Measurements from ENCODE around the gene MPDU1. TPM values are rescaled to one million over a fixed set of nuclear protein-coding genes. Genes with fewer than 3 reads are reported as not detected.

The MPDU1 gene
- total and polyA plus RNA-seq, 2 of the 4 experiments (the other 2 are of a cell fraction), result 135 to 149 TPM

- CTCF ChIA-PET, result interaction anchor here (1.2 kb wide), 1 partner anchor 11 kb away, joined by 4 read pairs; no protein-coding TSS in a partner anchor
- H3K18ac ChIP-seq (ENCODE audit: low read depth, low read length), result peak overlapping the region; percentile 74
- H3K4ac ChIP-seq (ENCODE audit: low read depth, low read length), result peak overlapping the region; percentile 100
- no TSS peak for BruUV-seq (replicated peaks)
- H3K27me3 ChIP-seq (ENCODE audit: control insufficient read depth, insufficient read depth, low read length), result no peaks in the 10 kb centered on the region
- peak overlapping the region; percentile 83 for H3K56ac ChIP-seq (ENCODE audit: extremely low read depth, insufficient read depth, low read length)
- H2AK5ac ChIP-seq (ENCODE audit: low read depth, low read length), result peak overlapping the region; percentile 96
- peak overlapping the region; percentile 89 for H4K91ac ChIP-seq (ENCODE audit: insufficient read depth, low read depth, low read length)
- H3K9ac ChIP-seq (ENCODE audit: low read depth, low read length), result peak overlapping the region; percentile 93
- DNase-seq (no peak), ATAC-seq (ENCODE audit: low read depth) (no peak)
- peak overlapping the region; percentile 99 for H2AK9ac ChIP-seq (replicated peaks; ENCODE audit: low read depth, low read length, poor library complexity)
- peak overlapping the region; percentile 80 for H2BK120ac ChIP-seq (ENCODE audit: low read depth, low read length)
- peaks cover 46% of the 10 kb centered on the region for H4K20me1 ChIP-seq (ENCODE audit: insufficient read depth, low read length)
- intact Hi-C loops (cut with micrococcal nuclease) (loop anchor here (5.0 kb wide), 1 partner anchor 270 kb away; no protein-coding TSS in a partner anchor), dilution Hi-C loops (cut with HindIII; ENCODE audit: low sequenced_read_pairs, unreplicated experiment) (no loop called here), in situ Hi-C loops (cut with MboI; ENCODE audit: low sequenced_read_pairs) (no loop called here)
- H3K23ac ChIP-seq (ENCODE audit: low read depth, low read length), result peak overlapping the region; percentile 96
- H2BK15ac ChIP-seq (ENCODE audit: low read depth, low read length), result 0 out of 3 replicates have a peak overlapping the region, but pooled peaks have one; percentile 16
- peaks cover 10 to 57% of the 10 kb centered on the region in 2 experiments; a peak in 3 of 4 replicates for H3K79me1 ChIP-seq (ENCODE audit: low read depth in 1 of 2, low read length in 2 of 2)
- H3K14ac ChIP-seq (replicated peaks; ENCODE audit: low read depth, low read length), result peak overlapping the region; percentile 100
- H2AFZ ChIP-seq (replicated peaks; ENCODE audit: low read length, poor library complexity), result peak overlapping the region; percentile 90
- peak overlapping the region; percentile 91 for H4K5ac ChIP-seq (ENCODE audit: low read depth, low read length)
- H3K9me1 ChIP-seq (ENCODE audit: insufficient read depth, low read length), result peaks cover 9% of the 10 kb centered on the region; the same call in 1 of the 2 replicates
- peaks cover 8% of the 10 kb centered on the region for H3K4me1 ChIP-seq (ENCODE audit: control insufficient read depth, insufficient read depth, low read length)
- POLR2A ChIA-PET (ENCODE audit: unreplicated experiment), result no interaction called here
- H3K4me2 ChIP-seq (ENCODE audit: low read depth, low read length), result peak overlapping the region; percentile 94
- TF ChIP-seq BHLHE40 (IDR thresholded peaks at IDR 0.05; ENCODE audit: low read depth, low read length) (peak; percentile 99), CHD1 (IDR thresholded peaks at IDR 0.05; ENCODE audit: low read depth, low read length) (no peak), MAFK (IDR thresholded peaks at IDR 0.05; ENCODE audit: low read depth, low read length) (no peak), RFX5 (IDR thresholded peaks at IDR 0.05; ENCODE audit: low read depth, low read length) (no peak), FOS (IDR thresholded peaks at IDR 0.05; ENCODE audit: low read depth, low read length) (no peak), RAD21 (IDR thresholded peaks at IDR 0.05; ENCODE audit: low read length) (no peak), NFE2L2 (IDR thresholded peaks at IDR 0.05; ENCODE audit: low read depth, low read length) (no peak), MAZ (IDR thresholded peaks at IDR 0.05; ENCODE audit: borderline replicate concordance, low read depth, low read length) (no peak), RCOR1 (IDR thresholded peaks at IDR 0.05; ENCODE audit: insufficient replicate concordance, low read length) (no peak), POLR2A (IDR thresholded peaks at IDR 0.05; ENCODE audit: low read depth, low read length) (no peak), MXI1 (IDR thresholded peaks at IDR 0.05; ENCODE audit: borderline replicate concordance, low read depth, low read length) (peak; percentile 98), CEBPB (IDR thresholded peaks at IDR 0.05; ENCODE audit: low read depth, low read length) (no peak), SMC3 (IDR thresholded peaks at IDR 0.05; ENCODE audit: low read depth, low read length) (no peak), CTCF (conservative IDR thresholded peaks at IDR 0.05; ENCODE audit: low read depth, low read length) (no peak)
- TF ChIP-seq, protein P1, sequence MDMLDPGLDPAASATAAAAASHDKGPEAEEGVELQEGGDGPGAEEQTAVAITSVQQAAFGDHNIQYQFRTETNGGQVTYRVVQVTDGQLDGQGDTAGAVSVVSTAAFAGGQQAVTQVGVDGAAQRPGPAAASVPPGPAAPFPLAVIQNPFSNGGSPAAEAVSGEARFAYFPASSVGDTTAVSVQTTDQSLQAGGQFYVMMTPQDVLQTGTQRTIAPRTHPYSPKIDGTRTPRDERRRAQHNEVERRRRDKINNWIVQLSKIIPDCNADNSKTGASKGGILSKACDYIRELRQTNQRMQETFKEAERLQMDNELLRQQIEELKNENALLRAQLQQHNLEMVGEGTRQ (IDR thresholded peaks at IDR 0.05; ENCODE audit: low read depth, low read length), result peak; percentile 99
- TF ChIP-seq, protein P2, sequence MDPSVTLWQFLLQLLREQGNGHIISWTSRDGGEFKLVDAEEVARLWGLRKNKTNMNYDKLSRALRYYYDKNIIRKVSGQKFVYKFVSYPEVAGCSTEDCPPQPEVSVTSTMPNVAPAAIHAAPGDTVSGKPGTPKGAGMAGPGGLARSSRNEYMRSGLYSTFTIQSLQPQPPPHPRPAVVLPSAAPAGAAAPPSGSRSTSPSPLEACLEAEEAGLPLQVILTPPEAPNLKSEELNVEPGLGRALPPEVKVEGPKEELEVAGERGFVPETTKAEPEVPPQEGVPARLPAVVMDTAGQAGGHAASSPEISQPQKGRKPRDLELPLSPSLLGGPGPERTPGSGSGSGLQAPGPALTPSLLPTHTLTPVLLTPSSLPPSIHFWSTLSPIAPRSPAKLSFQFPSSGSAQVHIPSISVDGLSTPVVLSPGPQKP (IDR thresholded peaks at IDR 0.05; ENCODE audit: borderline replicate concordance, low read depth, low read length), result no peak
- H3K9me3 ChIP-seq (ENCODE audit: control insufficient read depth, insufficient read depth, low read length), result no peaks in the 10 kb centered on the region
- 5% methylated on average over 4 of the region's 11 CpGs; no CpG with 5 or more reads in 1 of the 2 experiments for WGBS, 2 experiments (ENCODE audit: extremely low coverage in 2 of 2, insufficient read length in 1 of 2)
- H2BK20ac ChIP-seq (ENCODE audit: low read depth, low read length), result 0 out of 2 replicates have a peak overlapping the region, but pooled peaks have one; percentile 16
- peak overlapping the region; percentile 95 for H2BK5ac ChIP-seq (ENCODE audit: low read depth, low read length, poor library complexity, severe bottlenecking)
- H3K4me3 ChIP-seq (ENCODE audit: insufficient read depth, low read depth, low read length), result peak overlapping the region; percentile 57
- H3K36me3 ChIP-seq (ENCODE audit: control insufficient read depth, insufficient read depth, low read length), result peaks cover 57% of the 10 kb centered on the region
- H3K27ac ChIP-seq (ENCODE audit: insufficient read depth, low read length), result peak overlapping the region; percentile 85
- H4K8ac ChIP-seq (ENCODE audit: low read depth in 2 of 2, low read length in 2 of 2), result peak overlapping the region; percentile 76 to 96
Measured at GRCh38 chr17:7572338-7572587, 11.4 kb upstream of the MPDU1 start.

Measured in IMR-90 (cell line).